Fibroblast of peridontal ligament (primary cell): ENCODE data around the gene PILRB.

Experiments used
- DNase-seq: peaks from one replicate; pipeline ENCODE4 v3.0.0-alpha.2; 2010; ENCODE audit errors: extremely low read depth

Gene PILRB

GRCh38 chr7:100407285-100408180, 49.6 kb downstream of the PILRB start:
- DNase-seq = peak; percentile 81

DNA sequence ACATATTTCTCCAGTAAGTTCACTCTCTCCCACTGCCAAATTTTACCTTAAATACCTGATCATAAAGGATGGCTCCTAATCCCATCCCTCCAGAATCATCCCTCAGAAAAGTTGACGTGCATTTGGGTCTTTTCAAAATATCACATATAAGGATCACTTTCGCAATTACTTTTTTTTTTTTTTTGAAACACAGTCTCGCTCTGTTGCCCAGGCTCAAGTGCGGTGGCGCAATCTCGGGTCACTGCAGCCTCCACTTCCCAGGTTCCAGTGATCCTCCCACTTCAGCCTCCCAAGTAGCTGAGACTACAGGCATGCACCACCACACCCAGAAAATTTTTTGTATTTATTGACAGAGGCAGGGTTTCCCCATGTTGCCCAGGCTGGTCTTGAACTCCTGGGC, 53.2 kb downstream of the PILRB start:
- DNase-seq = no peak

DNA sequence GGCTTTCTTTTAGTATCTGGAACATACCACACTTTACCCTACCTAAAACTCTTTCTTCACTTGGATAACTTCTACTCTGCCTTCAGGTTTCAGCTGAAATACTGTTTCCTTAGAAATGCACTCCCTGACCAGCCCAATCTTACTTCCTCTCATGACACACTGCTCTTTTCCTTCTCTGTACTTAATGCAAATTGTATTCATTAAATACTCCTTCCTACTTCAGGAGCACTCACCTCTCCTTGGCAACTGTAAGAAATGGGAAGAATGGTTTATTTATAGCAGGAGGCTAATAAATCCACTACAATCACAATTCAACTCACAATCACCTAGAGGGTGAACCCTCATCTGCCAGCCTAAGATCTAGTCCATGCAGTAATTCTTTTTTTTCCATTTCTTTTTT, 55.4 kb downstream of the PILRB start:
- DNase-seq = no peak

- no peak for DNase-seq
Observed at GRCh38 chr7:100413889-100414288, 56.0 kb downstream of the PILRB start.

- no peak for DNase-seq
Observed at GRCh38 chr7:100415448-100415847, 57.5 kb downstream of the PILRB start.
